ENCODE data around the gene PEPD.

PEPD gene

GRCh38 chr19:33519416-33519815 is 2.2 kb downstream of the PEPD start:
- TF ChIP-seq, protein P1, sequence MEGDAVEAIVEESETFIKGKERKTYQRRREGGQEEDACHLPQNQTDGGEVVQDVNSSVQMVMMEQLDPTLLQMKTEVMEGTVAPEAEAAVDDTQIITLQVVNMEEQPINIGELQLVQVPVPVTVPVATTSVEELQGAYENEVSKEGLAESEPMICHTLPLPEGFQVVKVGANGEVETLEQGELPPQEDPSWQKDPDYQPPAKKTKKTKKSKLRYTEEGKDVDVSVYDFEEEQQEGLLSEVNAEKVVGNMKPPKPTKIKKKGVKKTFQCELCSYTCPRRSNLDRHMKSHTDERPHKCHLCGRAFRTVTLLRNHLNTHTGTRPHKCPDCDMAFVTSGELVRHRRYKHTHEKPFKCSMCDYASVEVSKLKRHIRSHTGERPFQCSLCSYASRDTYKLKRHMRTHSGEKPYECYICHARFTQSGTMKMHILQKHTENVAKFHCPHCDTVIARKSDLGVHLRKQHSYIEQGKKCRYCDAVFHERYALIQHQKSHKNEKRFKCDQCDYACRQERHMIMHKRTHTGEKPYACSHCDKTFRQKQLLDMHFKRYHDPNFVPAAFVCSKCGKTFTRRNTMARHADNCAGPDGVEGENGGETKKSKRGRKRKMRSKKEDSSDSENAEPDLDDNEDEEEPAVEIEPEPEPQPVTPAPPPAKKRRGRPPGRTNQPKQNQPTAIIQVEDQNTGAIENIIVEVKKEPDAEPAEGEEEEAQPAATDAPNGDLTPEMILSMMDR (IDR thresholded peaks at IDR 0.05; ENCODE audit: extremely low read depth, missing control alignments) = no peak
- no peak for DNase-seq (ENCODE audit: low spot score)

DNA sequence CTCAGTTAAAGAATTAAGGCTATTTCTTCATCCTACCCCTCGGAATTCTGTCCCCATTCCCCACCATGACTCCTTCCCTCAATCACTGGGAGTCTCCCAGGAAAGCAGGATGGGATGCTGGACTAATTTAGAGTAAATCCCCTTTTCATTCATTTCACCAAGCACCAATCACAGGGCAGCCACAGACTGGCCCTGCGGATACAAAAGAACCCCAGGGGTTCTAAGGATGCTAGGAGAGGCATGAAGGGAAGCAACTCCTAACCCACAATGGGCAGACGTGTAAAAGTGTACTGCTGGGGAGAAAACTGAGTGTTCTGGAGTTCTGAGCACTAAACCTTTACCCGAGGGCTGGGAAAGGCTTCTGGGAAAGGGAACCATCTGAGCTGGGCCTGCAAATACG is 3.0 kb downstream of the PEPD start:
- TF ChIP-seq, protein P1 (IDR thresholded peaks at IDR 0.05; ENCODE audit: extremely low read depth, missing control alignments) = no peak
- no peak for DNase-seq (ENCODE audit: low spot score)

DNA sequence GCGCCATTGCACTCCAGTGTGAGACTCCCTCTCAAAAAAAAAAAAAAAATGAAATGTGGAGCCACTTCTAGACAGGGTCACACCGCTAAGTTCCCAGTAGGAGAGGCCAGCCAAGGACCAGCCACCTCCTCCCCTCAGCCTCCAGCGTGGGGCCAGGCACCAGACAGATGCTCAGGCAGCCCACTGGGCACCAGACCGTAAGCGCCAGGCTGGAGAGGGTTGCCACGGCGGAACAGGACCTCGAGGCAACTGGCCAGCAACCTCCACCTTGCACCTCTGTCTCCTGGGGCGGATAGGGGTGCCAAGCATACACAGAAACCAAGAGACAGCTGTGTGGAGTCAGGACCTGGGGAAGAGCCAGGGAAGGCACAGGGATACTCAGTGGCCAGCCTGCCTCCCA is 3.7 kb downstream of the PEPD start:
- DNase-seq (ENCODE audit: low spot score) = no peak
- TF ChIP-seq, protein P1 (IDR thresholded peaks at IDR 0.05; ENCODE audit: extremely low read depth, missing control alignments) = no peak

GRCh38 chr19:33515921-33516320 is 5.7 kb downstream of the PEPD start:
- TF ChIP-seq, protein P1 (IDR thresholded peaks at IDR 0.05; ENCODE audit: extremely low read depth, missing control alignments) = no peak
- DNase-seq (ENCODE audit: low spot score) = no peak

GRCh38 chr19:33514885-33515551 is 6.6 kb downstream of the PEPD start:
- DNase-seq (ENCODE audit: low spot score) = no peak
- TF ChIP-seq, protein P1 (IDR thresholded peaks at IDR 0.05; ENCODE audit: extremely low read depth, missing control alignments) = no peak

DNA sequence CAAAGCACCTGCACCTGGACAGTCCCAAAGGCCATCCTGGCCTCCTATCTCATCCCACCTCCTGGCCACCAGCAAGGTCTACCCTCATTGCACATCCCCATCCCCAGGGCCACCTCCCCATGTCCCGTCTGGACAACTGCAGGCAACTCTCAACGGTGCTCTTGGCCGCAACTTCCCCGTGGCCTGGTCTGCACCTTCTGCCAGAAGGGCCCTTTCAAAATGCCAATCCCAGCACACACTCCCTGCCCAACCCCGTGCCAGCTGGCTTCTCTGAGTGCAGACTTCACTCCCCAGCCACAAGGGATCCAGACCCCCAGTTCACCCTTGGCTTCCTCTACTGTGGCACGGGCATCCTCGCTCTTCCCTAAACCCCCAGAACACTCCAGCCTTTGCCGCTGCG is 8.2 kb downstream of the PEPD start:
- TF ChIP-seq, protein P1 (IDR thresholded peaks at IDR 0.05; ENCODE audit: extremely low read depth, missing control alignments) = no peak
- DNase-seq (ENCODE audit: low spot score) = no peak

GRCh38 chr19:33512580-33513137 is 8.9 kb downstream of the PEPD start:
- DNase-seq (ENCODE audit: low spot score) = no peak
- TF ChIP-seq, protein P1 (IDR thresholded peaks at IDR 0.05; ENCODE audit: extremely low read depth, missing control alignments) = no peak
